IgD-negative memory B cell (primary cell): Measurements from ENCODE around the gene OR2L3. TPM values are rescaled to one million over a fixed set of nuclear protein-coding genes. Genes with fewer than 3 reads are reported as not detected.
"Not testable (repeated sequence)": the region's sequence is repeated elsewhere in the genome, so short reads cannot be mapped to it uniquely, and the experiment has no call there.

Source experiments
- H3K27ac Mint-ChIP-seq, 3 donors: one replicate each; pipeline ENCODE4 v1.8.0; 2020 to 2022; ENCODE audit warnings: mild to moderate bottlenecking in 3 of 3, mixed read lengths in 3 of 3, moderate library complexity in 1 of 3
- H3K27me3 Mint-ChIP-seq: one replicate; pipeline ENCODE4 v1.8.0; 2021; ENCODE audit warnings: mixed read lengths
- H3K36me3 Mint-ChIP-seq: one replicate; pipeline ENCODE4 v1.8.0; 2020; ENCODE audit warnings: mild to moderate bottlenecking, mixed read lengths
- H3K4me1 Mint-ChIP-seq, 3 donors: one replicate each; pipeline ENCODE4 v1.8.0; 2020 to 2022; ENCODE audit warnings: mixed read lengths in 3 of 3, mild to moderate bottlenecking in 1 of 3
- H3K4me3 Mint-ChIP-seq, 4 donors: one replicate each; pipeline ENCODE4 v1.8.0; 2020 to 2022; ENCODE audit warnings: mild to moderate bottlenecking in 4 of 4, mixed read lengths in 4 of 4, moderate library complexity in 3 of 4
- H3K9me3 Mint-ChIP-seq, 3 donors: one replicate each; pipeline ENCODE4 v1.8.0; 2020 to 2021; ENCODE audit warnings: mixed read lengths in 3 of 3, mild to moderate bottlenecking in 1 of 3
- polyA plus RNA-seq: library from polyadenylated mRNA; unstranded; fragments of 300-500 nt; fragmentation: Illumina TruSeq; gene quantifications from one replicate; pipeline ENCODE4 v1.2.3, GENCODE V29; 2021

Gene OR2L3
- polyA plus RNA-seq, result not detected

DNA sequence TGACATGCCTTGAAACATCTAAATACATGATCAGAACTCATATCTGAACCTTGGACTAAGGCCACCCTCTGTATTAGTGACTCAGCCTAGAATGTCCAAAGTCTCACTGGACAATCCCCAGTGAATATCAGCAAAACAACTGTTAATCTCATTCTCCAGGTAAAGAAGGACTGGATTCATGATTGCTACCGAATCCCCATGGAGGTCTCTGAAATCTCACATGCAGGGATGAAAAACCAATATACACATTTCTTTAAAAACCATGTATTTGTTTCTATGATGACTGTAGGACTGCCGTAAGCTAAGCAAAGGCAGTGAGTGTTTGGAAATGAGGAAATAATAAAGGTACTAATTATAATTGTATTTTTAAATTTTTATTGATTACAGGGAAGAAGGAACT lies at the start of gene OR2L3:
OR2L3 (plus strand) TSS at position 301 of the 400 bp plus-strand sequence. CDS start 13,846 bp downstream, outside the sequence.
- Mint-ChIP-seq H3K9me3 (peaks cover 7 to 13% (median 9%) of the 10 kb centered on the region in 3 donors), H3K36me3 (peaks cover 2% of the 10 kb centered on the region), H3K27me3 (no peaks in the 10 kb centered on the region), H3K27ac (no peak within 1 kb of the TSS), H3K4me3 (no peak within 1 kb of the TSS), H3K4me1 (peaks cover 0 to 2% (median 0%) of the 10 kb centered on the region in 3 donors)

DNA sequence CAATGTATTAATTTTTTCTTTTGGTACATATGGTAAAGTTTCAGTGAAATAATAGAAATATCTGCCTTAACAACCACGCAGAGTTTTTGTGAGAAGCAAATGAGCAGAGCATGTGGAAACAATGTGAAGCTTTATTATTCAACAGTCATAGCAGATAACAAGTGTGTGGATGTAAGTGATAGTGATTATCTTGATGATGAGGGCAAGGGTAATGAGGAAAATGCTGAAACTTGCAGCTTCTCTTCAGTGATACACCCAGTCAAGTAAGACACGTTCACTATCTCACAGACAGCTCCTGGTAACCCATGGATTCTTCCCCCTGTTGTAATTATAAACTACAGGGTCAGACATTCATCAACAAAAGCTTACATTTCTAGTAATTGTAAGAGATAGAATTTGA lies 47.8 kb upstream of the OR2L3 start:
- H3K27ac Mint-ChIP-seq, result no peak overlapping the region
- no peaks in the 10 kb centered on the region for H3K27me3 Mint-ChIP-seq
- H3K9me3 Mint-ChIP-seq, result peaks cover 0 to 6% (median 3%) of the 10 kb centered on the region in 3 donors
- no peaks in the 10 kb centered on the region for H3K36me3 Mint-ChIP-seq
- no peak overlapping the region for H3K4me3 Mint-ChIP-seq
- no peaks in the 10 kb centered on the region for H3K4me1 Mint-ChIP-seq

DNA sequence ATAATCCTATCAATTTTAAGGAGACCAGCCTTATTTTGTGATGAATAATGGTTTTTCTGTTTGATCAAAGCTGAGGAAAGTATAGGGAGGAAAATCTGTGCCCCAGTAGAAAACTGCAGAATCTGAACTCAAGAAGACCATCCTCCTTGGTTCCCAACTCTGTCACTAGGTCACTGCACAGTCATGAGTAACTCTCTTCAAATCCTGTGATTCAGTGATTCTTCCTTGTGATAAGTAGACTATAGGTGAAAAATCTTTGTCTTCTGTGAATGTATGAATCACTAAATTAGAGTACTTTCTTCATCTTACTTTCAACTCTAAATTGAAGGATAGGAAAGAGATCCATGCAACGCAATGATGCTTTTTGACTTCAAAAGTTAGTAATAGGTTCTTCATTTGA lies 46.5 kb upstream of the OR2L3 start:
- peaks cover 0 to 6% (median 3%) of the 10 kb centered on the region in 3 donors for H3K9me3 Mint-ChIP-seq
- no peak overlapping the region for H3K4me3 Mint-ChIP-seq
- H3K27me3 Mint-ChIP-seq, result no peaks in the 10 kb centered on the region
- no peak overlapping the region for H3K27ac Mint-ChIP-seq
- no peaks in the 10 kb centered on the region for H3K4me1 Mint-ChIP-seq
- H3K36me3 Mint-ChIP-seq, result no peaks in the 10 kb centered on the region

GRCh38 chr1:248007778-248008177 lies 38.9 kb upstream of the OR2L3 start:
- peaks cover 11 to 35% (median 21%) of the 10 kb centered on the region in 3 donors for H3K9me3 Mint-ChIP-seq
- H3K27ac Mint-ChIP-seq, result no peak overlapping the region
- H3K4me3 Mint-ChIP-seq, result no peak overlapping the region
- no peaks in the 10 kb centered on the region for H3K36me3 Mint-ChIP-seq
- peaks cover 2% of the 10 kb centered on the region for H3K27me3 Mint-ChIP-seq
- H3K4me1 Mint-ChIP-seq, result no peaks in the 10 kb centered on the region

- no peaks in the 10 kb centered on the region for H3K4me1 Mint-ChIP-seq
- no peak overlapping the region for H3K27ac Mint-ChIP-seq
- no peak overlapping the region for H3K4me3 Mint-ChIP-seq
- H3K36me3 Mint-ChIP-seq, result no peaks in the 10 kb centered on the region
- H3K9me3 Mint-ChIP-seq, result peaks cover 11 to 30% (median 21%) of the 10 kb centered on the region in 3 donors
- H3K27me3 Mint-ChIP-seq, result peaks cover 2% of the 10 kb centered on the region
Measured at GRCh38 chr1:248009681-248010080, 37.0 kb upstream of the OR2L3 start.

DNA sequence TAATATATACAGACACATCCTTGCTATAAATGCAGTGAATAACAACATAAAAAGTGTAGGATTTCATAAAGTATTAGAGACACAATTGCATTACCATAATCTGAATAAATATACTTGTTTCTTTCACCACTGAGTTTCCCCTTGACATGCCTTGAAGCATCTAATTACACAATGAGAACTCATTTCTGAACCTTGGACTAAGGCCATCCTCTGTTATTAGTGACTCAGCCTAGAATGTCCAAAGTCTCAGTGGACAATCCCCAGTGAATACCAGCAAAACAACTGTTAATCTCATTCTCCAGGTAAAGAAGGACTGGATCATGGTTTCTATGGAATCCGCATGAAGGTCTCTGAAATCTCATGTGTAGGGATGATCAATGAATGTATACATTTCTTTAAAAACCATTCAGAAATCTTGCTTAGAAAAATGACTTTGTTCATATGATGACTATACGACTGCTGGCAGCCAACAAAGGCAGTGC lies 33.4 kb upstream of the OR2L3 start, which contains the start of gene OR2L5:
OR2L5 (plus strand) TSS at position 432 of the 482 bp plus-strand sequence. CDS start 8,288 bp downstream, outside the sequence.
- peaks cover 11 to 29% (median 19%) of the 10 kb centered on the region in 3 donors for H3K9me3 Mint-ChIP-seq

GRCh38 chr1:248015803-248016202 lies 30.8 kb upstream of the OR2L3 start:
- H3K4me1 Mint-ChIP-seq, result no peaks in the 10 kb centered on the region
- no peaks in the 10 kb centered on the region for H3K36me3 Mint-ChIP-seq
- no peak overlapping the region for H3K4me3 Mint-ChIP-seq
- no peak overlapping the region for H3K27ac Mint-ChIP-seq
- peaks cover 2 to 4% (median 4%) of the 10 kb centered on the region in 3 donors for H3K9me3 Mint-ChIP-seq
- peaks cover 2% of the 10 kb centered on the region for H3K27me3 Mint-ChIP-seq

More for the DNA sequence above, 33.4 kb upstream of the OR2L3 start, which contains the start of gene OR2L5:
- Mint-ChIP-seq H3K4me1 (no peaks in the 10 kb centered on the region), H3K36me3 (no peaks in the 10 kb centered on the region), H3K27ac (no peak within 1 kb of the TSS), H3K4me3 (no peak within 1 kb of the TSS), H3K27me3 (peaks cover 2% of the 10 kb centered on the region)

DNA sequence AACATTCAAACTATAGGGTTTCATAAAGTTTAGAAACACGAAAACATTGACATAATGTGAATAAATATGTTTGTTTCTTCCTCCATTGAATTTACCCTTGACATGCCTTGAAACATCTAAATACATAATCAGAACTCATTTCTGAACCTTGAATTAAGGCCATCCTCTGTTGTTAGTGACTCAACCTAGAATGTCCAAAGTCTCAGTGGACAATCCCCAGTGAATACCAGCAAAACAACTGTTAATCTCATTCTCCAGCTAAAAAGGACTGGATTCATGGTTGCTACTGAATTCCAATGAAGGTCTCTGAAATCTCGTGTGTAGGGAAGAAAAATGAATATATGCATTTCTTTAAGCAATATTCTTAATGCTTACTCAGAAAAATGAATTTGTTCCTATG lies 16.9 kb upstream of the OR2L3 start, which contains the start of gene OR2L2:
OR2L2 (plus strand) TSS at position 301 of the 400 bp plus-strand sequence. CDS start 8,198 bp downstream, outside the sequence.
- Mint-ChIP-seq H3K36me3 (no peaks in the 10 kb centered on the region), H3K27me3 (no peaks in the 10 kb centered on the region), H3K27ac (no peak within 1 kb of the TSS), H3K4me3 (no peak within 1 kb of the TSS), H3K4me1 (peaks cover 0 to 2% (median 0%) of the 10 kb centered on the region in 3 donors), H3K9me3 (peaks cover 6 to 25% (median 7%) of the 10 kb centered on the region in 3 donors)

DNA sequence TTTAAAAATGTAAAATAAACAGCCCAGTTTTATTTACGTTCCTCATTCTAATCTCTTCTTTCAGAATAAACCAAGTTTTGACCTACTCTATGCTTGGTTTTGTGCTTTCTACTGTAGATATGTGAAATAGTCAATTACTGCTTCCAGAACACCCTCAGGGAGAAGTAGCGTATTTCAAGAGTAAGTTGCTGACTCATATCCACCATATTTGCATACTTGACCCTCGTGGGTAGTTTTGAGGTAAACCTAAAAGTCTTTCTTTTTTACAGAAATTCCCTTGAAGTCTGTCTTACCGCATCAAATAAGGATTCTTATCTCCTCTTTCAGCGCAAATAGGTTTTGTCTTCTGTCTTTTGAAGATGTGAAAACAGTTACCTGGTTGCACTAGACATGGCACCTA lies 1.4 kb upstream of the OR2L3 start:
- Mint-ChIP-seq H3K36me3 (peaks cover 2% of the 10 kb centered on the region), H3K4me3 (no peak overlapping the region), H3K4me1 (peaks cover 0 to 2% (median 0%) of the 10 kb centered on the region in 3 donors), H3K27me3 (no peaks in the 10 kb centered on the region), H3K27ac (no peak overlapping the region), H3K9me3 (peaks cover 8 to 13% (median 8%) of the 10 kb centered on the region in 3 donors)

DNA sequence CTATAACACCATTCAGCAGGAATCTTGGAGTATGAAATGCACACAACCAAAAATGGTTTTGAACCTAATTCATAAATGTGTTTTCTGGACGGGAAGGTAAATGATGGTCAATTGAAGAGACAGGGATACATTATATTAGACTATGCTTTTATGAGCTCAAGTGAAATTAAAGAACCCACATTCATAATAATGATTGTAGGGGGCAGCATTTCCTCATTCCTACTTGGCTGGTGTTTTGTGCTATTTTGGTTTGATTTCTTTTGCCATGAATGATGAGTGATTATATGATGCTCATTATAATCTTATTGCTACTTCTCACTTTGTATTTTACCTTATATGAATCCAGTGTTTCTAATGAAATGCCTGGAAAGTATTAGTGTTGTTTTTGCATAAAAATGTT lies 372 bp downstream of the OR2L3 start:
- Mint-ChIP-seq H3K27me3 (no peaks in the 10 kb centered on the region), H3K4me3 (no peak overlapping the region), H3K27ac (no peak overlapping the region), H3K9me3 (peaks cover 7 to 13% (median 9%) of the 10 kb centered on the region in 3 donors), H3K36me3 (peaks cover 2% of the 10 kb centered on the region), H3K4me1 (peaks cover 0 to 2% (median 0%) of the 10 kb centered on the region in 3 donors)

- H3K4me1 Mint-ChIP-seq, result no peaks in the 10 kb centered on the region
- H3K9me3 Mint-ChIP-seq, result peaks cover 4 to 7% (median 5%) of the 10 kb centered on the region in 3 donors
- no peak overlapping the region for H3K27ac Mint-ChIP-seq
- peaks cover 3% of the 10 kb centered on the region for H3K27me3 Mint-ChIP-seq
- no peak overlapping the region for H3K4me3 Mint-ChIP-seq
- H3K36me3 Mint-ChIP-seq, result no peaks in the 10 kb centered on the region
Measured at GRCh38 chr1:248054671-248055070, 8.0 kb downstream of the OR2L3 start.

- H3K9me3 Mint-ChIP-seq, result peaks cover 4 to 7% (median 5%) of the 10 kb centered on the region in 3 donors
- no peaks in the 10 kb centered on the region for H3K4me1 Mint-ChIP-seq
- no peak overlapping the region for H3K27ac Mint-ChIP-seq
- H3K36me3 Mint-ChIP-seq, result no peaks in the 10 kb centered on the region
- H3K27me3 Mint-ChIP-seq, result peaks cover 3% of the 10 kb centered on the region
- no peak overlapping the region for H3K4me3 Mint-ChIP-seq
Measured at GRCh38 chr1:248055261-248055660, 8.6 kb downstream of the OR2L3 start.

- Mint-ChIP-seq H3K9me3 (peaks cover 0 to 7% (median 4%) of the 10 kb centered on the region in 3 donors), H3K36me3 (no peaks in the 10 kb centered on the region), H3K27me3 (no peaks in the 10 kb centered on the region), H3K4me3 (no peak overlapping the region), H3K4me1 (no peaks in the 10 kb centered on the region), H3K27ac (no peak overlapping the region)
Measured at GRCh38 chr1:248065071-248065470, 18.4 kb downstream of the OR2L3 start.

DNA sequence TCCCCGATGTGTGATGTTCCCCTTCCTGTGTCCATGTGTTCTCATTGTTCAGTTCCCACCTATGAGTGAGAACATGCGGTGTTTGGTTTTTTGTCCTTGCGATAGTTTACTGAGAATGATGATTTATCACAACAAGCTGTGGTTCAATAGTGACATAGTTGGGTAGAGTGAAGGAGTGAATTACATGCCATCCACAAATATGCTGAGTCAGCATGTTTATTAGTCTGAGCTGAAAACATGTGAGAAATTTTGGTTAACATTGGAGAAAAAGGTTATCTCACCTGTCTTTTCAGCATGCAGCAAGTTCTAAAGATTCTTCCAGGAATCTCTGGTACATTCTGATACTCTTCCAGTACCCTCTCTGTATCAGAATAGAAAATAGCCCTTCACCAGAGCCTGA lies 19.0 kb downstream of the OR2L3 start:
- no peak overlapping the region for H3K27ac Mint-ChIP-seq
- no peaks in the 10 kb centered on the region for H3K4me1 Mint-ChIP-seq
- no peaks in the 10 kb centered on the region for H3K27me3 Mint-ChIP-seq
- H3K4me3 Mint-ChIP-seq, result no peak overlapping the region
- no peaks in the 10 kb centered on the region for H3K36me3 Mint-ChIP-seq
- H3K9me3 Mint-ChIP-seq, result peaks cover 0 to 7% (median 4%) of the 10 kb centered on the region in 3 donors

GRCh38 chr1:248083864-248084263 lies 37.2 kb downstream of the OR2L3 start:
- not testable (repeated sequence) for H3K9me3 Mint-ChIP-seq, H3K4me3 Mint-ChIP-seq, H3K27me3 Mint-ChIP-seq, H3K4me1 Mint-ChIP-seq, H3K36me3 Mint-ChIP-seq, H3K27ac Mint-ChIP-seq

DNA sequence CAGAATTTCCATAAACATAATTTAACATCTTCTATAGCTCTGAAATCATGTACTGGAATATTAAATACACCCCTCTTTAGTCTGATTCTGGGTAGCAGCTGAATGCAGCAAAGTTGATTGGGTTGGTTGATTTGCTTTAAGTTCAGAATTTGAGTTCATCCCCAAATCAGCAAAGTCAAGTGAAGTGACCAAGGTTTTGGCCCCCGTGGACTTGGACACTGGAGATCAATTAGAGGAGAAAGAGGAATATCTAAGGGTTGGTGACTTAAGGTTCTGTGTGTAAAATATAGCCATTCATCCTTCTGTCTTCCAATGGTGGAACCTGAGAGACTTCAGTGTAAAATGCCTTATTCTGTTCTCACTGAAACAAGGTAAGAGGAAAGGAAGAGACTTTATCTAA lies 48.2 kb downstream of the OR2L3 start, which contains the start of gene OR2L13:
OR2L13 (plus strand) TSS at position 301 of the 400 bp plus-strand sequence. CDS start 4,192 bp downstream, outside the sequence.
- Mint-ChIP-seq H3K27ac (no peak within 1 kb of the TSS), H3K36me3 (no peaks in the 10 kb centered on the region), H3K4me3 (no peak within 1 kb of the TSS), H3K27me3 (no peaks in the 10 kb centered on the region), H3K4me1 (peaks cover 0 to 2% (median 0%) of the 10 kb centered on the region in 3 donors), H3K9me3 (peaks cover 0 to 11% (median 7%) of the 10 kb centered on the region in 3 donors)
